Femur (tissue), 1 donor: ENCODE results near the gene RILPL1.
"Not testable (repeated sequence)": the region's sequence is repeated elsewhere in the genome, so short reads cannot be mapped to it uniquely, and the experiment has no call there.

Experiments
- DNase-seq: peaks from one replicate; pipeline ENCODE4 v3.0.0-alpha.2; 2017

The RILPL1 gene

DNA sequence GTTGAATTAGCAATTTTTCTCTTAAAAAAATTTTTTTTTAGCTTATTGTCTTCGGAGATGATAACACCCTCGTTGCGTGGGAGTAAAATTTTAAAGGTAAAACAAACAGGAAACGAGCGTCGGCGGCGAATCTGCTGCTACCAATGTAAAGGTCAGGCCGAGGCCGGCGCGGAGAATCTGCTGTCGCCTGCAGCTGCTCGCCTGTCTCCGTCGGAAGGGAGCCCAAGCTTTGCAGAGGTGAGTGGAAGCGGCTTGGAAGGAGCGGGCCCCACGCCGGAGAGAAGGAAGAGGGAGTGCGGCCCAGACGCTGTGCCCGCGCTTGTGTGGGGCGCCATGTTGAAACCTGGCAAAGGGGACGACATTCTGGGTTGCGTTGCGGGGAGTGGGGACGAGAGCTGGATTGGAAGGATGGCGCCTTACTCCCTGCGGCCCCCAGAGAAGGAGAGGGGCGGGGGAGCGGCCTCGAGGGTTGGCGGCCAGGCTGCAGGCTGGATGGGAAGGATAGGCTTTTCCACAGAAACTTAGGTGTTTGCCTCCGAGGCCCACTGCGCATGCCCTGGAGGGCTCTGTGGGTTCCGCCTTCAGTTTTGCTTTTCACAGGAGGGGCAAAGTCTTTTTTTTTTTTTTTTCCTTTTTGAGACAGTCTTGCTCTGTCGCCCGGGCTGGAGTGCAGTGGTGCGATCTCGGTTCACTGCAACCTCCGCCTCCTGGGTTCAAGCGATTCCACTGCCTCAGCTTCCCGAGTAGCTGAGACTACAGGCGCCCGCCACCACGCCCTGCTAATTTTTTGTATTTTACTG lies 75.3 kb downstream of the RILPL1 start, which contains the start of gene SNRNP35:
TSS of gene SNRNP35 (plus strand) at position 160 of the 800 bp plus-strand sequence. CDS start 7,402 bp downstream, outside the sequence.
- peak; percentile 90 for DNase-seq

DNA sequence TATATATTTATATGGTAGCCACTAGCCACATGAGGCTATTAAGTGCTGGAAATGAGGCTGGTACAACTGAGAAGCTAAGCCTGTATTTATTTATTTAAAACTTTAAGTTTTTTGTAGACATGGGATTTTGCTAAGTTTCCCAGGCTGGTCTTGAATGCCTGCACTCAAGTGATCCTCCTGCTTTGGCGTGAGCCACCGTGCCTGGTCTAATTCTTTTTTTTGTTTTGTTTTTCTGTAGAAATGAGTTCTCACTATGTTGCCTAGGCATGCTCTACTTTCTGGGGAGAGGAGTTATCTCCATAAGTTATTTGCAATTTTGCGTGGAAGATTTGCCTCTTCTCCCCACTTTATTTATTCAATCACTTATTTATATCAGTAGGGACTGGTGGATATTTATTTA lies 80.4 kb downstream of the RILPL1 start:
- no peak for DNase-seq

GRCh38 chr12:123452276-123452550 lies 81.3 kb downstream of the RILPL1 start:
- DNase-seq: not testable (repeated sequence)

DNA sequence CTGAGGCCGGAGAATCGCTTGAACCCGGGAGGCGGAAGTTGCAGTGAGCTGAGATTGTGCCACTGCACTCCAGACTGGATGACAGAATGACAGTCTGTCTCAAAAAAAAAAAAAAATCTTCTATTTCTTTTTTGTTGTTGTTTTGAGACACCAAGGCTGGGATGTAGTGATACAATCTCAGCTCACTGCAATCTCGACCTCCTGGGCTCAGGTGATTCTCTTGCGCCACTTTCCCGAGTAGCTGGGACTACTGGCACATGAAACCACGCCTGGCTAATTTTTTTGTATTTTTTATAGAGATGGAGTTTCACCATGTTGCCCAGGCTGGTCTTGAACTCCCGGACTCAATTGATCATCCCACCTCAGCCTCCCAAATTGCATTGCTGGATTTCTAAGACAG lies 82.9 kb downstream of the RILPL1 start:
- DNase-seq: no peak

DNA sequence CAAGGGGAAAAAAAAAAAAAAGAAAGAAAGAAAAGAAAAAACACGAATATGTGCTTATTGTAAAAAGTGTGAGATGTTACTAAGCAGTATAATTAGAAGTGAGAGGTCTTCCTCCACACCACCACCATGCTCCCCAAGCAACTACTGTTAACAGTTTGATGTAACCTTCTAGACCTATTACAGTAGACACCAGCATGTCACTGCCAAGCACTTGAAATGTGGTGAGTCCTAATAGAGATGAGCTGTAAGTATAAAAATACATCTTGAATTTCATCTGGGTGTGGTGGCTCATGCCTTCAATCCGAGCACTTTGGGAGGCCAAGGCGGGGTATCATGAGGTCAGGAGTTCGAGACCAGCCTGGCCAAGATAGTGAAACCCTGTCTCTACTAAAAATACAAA lies 83.7 kb downstream of the RILPL1 start:
- DNase-seq: no peak

DNA sequence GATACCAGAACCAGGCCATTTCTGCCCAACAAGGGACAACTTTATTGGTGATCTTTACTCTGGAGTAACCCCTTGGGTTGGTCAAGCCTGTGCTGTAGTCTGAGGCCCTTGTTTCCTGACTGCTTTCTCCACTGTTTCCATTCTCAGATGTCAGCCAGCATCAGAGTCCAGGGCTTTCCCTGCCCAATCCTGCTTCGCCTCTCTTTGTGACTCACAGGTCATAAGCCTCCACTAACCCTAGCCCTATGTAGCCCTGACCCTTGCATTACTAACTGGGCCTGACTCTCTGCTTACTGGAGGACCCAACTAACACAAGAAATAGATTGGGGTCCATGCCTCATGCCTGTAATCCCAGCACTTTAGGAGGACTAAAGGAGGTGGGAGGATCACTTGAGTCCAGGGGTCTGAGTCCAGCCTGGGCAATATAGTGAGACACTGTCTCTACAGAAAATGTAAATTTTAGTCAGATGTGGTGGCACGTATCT lies 84.2 kb downstream of the RILPL1 start:
- DNase-seq: no peak

- no peak for DNase-seq
Measured at GRCh38 chr12:123446333-123446713, 87.2 kb downstream of the RILPL1 start.

- DNase-seq: no peak
Measured at GRCh38 chr12:123445388-123446332, 87.9 kb downstream of the RILPL1 start.

DNA sequence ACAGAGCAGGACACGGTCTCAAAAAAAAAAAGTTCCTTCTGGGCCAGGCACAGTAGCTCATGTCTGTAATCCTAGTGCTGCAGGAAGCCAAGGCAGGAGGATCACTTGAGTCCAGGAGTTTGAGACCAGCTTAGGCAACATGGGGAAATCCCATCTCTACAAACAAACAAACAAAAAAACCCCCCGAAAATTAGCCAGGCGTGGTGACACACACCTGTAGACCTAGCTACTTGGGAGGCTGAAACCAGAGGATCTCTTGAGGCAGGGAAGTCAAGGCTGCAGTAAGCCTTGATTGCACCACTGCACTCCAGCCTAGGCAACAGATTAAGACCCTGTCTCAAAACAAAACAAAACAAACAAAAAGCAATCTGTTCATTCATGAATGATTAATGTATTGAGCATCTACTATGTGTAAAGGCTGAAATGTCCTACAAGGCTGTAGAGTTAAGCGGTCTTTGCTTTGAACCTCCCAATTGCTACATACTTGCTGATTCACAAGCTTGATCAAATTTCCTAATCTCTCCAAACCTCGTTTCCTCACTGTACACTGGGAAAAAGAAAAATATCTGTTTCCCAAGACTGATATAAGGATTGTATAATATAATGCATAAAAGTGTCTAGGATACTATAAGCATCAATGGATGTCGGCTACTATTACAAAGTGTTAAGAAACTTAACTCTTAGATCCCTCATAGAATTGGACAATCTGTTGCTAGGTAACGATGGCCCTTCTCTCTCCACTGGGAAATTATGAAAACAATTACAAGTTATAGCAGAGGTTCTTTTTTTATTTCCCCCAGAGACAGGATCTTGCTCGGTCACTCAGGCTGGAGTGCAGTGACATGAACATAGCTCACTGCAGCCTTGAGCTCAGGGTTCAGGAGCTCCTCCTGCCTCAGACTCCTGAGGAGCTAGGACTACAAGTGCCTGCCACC lies 89.2 kb downstream of the RILPL1 start:
- no peak for DNase-seq

- no peak for DNase-seq
Measured at GRCh38 chr12:123442774-123443173, 90.7 kb downstream of the RILPL1 start.

DNA sequence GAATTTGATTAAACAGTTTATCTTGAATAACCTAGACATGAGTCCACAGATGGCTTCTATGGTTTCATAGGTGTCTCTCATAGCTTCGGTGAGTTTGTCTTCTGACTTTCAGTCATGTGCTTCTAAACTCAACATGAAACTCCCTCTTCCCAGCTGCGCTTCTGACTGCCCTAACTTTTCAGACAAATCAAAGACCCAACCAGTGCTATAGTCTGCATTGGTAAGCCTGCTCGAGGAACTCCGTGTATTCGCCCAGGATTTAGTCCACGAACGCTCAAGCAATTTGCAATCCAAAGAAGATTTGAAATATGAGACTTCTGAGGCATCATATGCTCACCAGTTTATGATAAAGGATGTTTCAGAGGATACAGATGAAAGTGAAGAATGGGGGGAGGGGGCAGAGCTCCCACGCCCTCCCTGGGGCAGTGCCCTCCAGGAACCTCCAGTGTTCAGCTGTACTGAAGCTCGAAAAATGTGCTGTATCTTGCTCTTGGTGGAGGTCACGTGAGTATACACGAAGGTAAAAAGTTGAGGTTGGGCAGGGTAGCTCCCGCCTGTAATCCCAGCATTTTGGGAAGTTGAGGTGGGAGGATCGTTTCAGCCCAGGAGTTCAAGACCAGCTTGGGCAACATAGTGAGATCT lies 91.9 kb downstream of the RILPL1 start:
- no peak for DNase-seq

- peak; percentile 94 for DNase-seq
Measured at GRCh38 chr12:123436017-123436964, 97.2 kb downstream of the RILPL1 start, which contains the start of gene RILPL2. TSS of gene RILPL2 (minus strand) at chr12:123436684. CDS start at chr12:123436420, 264 bp downstream.

DNA sequence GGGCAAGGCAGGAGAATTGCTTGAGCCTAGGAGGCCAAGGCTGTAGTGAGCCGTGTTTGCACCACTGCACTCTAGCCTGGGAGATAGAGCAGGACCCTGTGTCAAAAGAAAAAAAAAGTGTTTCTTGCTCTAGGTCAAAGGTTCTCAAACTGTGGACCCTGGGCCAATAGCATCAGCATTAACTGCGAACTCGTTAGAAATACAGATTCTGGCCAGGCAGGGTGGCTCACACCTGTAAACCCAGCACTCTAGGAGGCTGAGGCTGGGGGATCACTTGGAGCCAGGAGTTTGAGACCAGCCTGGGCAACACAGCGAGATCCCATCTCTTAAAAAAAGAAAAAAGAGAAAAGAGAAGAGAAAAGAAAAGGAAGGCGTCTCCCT lies 97.9 kb downstream of the RILPL1 start:
- DNase-seq: no peak

DNA sequence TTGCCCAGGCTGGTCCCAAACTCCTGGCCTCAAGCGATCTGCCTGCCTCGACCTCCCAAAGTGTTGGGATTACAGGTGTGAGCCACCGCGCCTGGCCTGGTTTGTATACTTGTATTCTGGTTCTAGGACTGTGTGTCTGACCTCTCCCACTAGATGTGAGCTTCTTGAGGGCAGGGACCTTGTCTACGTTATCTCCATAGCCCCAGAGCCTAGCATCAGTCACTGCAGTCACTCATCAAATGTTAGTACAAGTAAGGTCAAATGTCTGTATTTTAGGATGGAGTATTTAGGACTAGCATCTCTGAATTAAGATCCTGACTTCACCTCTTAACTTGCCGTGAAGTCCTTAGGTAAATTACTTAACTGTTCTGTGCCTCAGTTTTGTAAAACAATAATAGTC lies 99.9 kb downstream of the RILPL1 start:
- DNase-seq: no peak

DNA sequence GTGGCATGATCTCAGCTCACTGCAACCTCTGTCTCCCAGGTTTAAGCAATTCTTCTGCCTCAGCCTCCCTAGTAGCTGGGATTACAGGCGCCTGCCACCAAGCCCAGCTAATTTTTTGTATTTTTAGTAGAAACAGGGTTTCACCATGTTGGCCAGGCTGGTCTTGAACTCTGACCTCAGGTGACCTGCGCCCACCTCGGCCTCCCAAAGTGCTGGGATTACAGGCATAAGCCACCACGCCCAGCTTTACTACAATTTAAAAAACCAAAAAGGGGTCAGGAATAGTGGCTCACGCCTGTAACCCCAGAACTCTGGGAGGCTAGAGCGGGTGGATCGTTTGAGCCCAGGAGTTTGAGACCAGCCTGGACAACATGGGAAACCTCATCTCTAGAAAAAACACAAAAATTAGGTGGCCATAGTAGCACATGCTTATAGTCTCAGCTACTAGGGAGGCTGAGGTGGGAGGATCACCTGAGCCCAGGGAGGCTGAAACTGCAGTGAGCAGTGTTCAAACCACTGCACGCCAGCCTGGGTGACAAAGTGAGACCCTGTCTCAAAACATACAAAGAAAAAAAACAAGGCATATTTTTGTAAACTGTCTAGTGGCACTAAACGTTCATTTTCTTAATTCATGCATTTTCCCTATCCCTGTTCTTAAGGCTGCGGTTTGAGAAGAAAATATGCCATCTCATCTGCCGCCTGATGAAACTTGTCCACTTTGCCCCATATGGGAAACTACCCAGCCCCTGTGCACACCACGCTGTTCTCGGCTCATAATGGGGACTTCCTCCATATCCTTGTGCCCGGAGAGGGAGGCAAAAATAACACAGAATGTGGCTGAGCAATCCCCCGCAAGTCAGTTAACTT lies 101.3 kb downstream of the RILPL1 start:
- peak; percentile 27 for DNase-seq

GRCh38 chr12:123429101-123429500 lies 104.4 kb downstream of the RILPL1 start:
- DNase-seq: not testable (repeated sequence)

- DNase-seq: no peak
Measured at GRCh38 chr12:123428591-123428990, 104.9 kb downstream of the RILPL1 start.

DNA sequence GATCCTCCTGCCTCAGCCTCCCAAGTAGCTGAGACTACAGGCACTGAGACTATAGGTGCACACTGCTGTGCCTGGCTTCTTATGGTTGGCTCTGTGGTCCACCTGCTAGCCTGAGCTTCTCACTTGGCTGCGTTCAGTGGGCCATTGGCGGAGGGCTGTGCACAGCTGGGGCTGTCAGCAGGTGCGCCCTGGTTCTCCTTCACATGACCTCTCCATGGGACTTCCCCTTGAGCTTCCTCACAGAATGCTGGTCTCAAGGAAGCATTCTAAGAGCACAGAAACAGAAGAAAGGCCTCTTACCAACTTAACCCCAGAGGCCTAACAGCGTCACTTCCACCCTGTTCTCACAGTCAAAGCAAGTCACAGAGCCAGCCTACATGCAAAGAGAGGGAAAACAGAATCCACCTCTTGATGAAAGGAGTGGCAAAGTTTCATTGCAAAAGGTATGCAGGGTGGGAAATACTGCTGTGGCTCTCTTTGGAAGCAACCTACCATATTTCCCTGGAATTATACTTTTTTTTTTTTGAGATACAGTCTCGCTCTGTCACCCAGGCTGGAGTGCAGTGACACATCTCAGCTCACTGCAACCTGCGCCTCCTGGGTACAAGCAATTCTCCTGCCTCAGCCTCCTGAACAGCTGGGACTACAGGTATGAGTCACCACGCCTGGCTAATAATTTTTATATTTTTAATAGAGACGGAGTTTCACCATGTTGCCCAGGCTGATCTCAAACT lies 106.3 kb downstream of the RILPL1 start:
- no peak for DNase-seq

GRCh38 chr12:123421314-123421713 lies 112.2 kb downstream of the RILPL1 start:
- DNase-seq: no peak
